MV-4-11 (cell line): ENCODE measurements around the gene CSNK1G1.
"Not testable (repeated sequence)": the region's sequence is repeated elsewhere in the genome, so short reads cannot be mapped to it uniquely, and the experiment has no call there.

Experiments
- DNase-seq: peaks from one replicate; lab custom pipeline; 2025; lab: John Stamatoyannopoulos, UW

Gene CSNK1G1

GRCh38 chr15:64133623-64134344, 222.2 kb downstream of the CSNK1G1 start:
- DNase-seq, result no peak

- DNase-seq, result no peak
Observed at GRCh38 chr15:64132217-64132616, 223.8 kb downstream of the CSNK1G1 start.

DNA sequence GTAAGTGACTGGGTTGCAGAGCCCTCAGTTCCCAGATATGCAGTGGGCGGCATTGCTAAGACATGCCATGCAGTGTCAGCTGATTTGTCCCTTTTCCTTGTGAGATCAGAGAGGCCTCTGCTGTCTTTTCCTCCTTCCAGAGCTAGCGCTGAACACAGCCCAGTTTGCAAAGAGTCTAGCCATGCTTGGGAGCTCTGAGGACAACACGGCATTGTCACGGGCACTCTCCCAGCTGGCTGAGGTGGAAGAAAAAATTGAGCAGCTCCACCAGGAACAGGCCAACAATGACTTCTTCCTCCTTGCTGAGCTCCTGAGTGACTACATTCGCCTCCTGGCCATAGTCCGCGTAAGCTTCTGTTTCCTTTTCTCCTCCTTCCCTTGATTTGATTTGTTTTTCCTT, 224.4 kb downstream of the CSNK1G1 start:
- DNase-seq, result no peak

DNA sequence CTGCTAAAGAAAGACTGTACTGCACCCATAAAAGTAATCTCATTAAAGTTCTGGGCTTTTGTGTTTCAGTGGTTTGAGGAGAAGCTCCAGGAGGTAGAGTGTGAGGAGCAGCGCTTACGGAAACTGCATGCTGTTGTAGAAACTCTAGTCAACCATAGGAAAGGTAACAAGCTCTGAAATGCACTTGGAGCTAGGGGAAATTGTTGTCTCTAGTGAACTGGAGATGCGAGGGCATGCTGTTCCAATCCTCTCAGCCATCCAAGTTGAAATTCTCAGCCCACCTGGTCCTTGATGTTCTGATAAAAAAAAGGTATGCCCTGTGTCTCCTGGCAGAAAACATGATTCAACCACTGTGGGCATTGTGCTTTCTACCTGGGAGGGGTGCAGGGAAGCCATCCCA, 225.8 kb downstream of the CSNK1G1 start:
- DNase-seq, result no peak

- DNase-seq, result no peak
Observed at GRCh38 chr15:64127521-64128270, 228.3 kb downstream of the CSNK1G1 start.

GRCh38 chr15:64125978-64126377, 230.0 kb downstream of the CSNK1G1 start:
- no peak for DNase-seq

DNA sequence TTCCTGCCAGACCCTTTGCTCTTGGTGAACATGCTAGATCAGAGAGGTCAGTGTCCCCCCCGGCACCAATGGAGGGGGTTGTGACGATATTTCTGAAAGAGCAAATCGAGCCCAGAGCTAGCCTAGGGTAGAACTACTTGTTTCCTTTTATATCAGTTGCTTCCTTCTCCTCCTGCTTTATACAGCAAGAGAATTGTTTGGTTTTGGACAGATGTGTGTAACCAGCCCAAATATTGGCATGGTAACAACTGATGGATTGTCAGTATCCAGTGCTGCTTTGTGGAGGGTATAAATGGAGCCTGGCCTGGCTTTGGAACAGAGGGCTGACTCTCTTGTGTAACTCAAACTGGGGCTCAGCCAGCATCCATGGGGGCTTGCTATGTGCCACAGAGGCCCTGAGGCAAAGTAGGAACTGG, 233.0 kb downstream of the CSNK1G1 start:
- no peak for DNase-seq

- DNase-seq, result no peak
Observed at GRCh38 chr15:64122444-64122843, 233.5 kb downstream of the CSNK1G1 start.

GRCh38 chr15:64121614-64122013, 234.4 kb downstream of the CSNK1G1 start:
- DNase-seq, result no peak

- not testable (repeated sequence) for DNase-seq
Observed at GRCh38 chr15:64120322-64120721, 235.7 kb downstream of the CSNK1G1 start.

GRCh38 chr15:64117759-64118487, 238.1 kb downstream of the CSNK1G1 start:
- no peak for DNase-seq
